ENCODE measurements around the gene CMA1. TPM values are rescaled to one million over a fixed set of nuclear protein-coding genes. Genes with fewer than 3 reads are reported as not detected.
"Not testable (repeated sequence)": the region's sequence is repeated elsewhere in the genome, so short reads cannot be mapped to it uniquely, and the experiment has no call there.

Gene CMA1
- 2.1 TPM for total RNA-seq
- not detected for polyA plus RNA-seq (ENCODE audit: insufficient read depth, low read depth, low replicate concordance)
- long read RNA-seq, donor 1 = 0 reads
- long read RNA-seq, donor 2 = 0 reads
- long read RNA-seq, donor 3 = 0 reads
- long read RNA-seq, donor 4 = 0 reads
- long read RNA-seq, donor 5 = 0 reads
- long read RNA-seq, donor 6 = 0 reads
- long read RNA-seq, donor 7 = 0 reads
- long read RNA-seq, donor 8 = 0 reads
- long read RNA-seq, donor 9 = 0 reads
- long read RNA-seq, donor 10 = 0 reads

GRCh38 chr14:24508155-24508840 lies at the start of gene CMA1:
Gene CMA1, minus strand, starts transcription at chr14:24508265. Its CDS starts 30 bp downstream, at chr14:24508235.
- Histone ChIP-seq H3K9ac (ENCODE audit: low read length in 3 of 3) (no peak within 1 kb of the TSS), H3K9me3 (ENCODE audit: control insufficient read depth in 2 of 3, insufficient read depth in 1 of 3, low read length in 3 of 3) (no peaks in the 10 kb centered on the region), H3K27me3 (ENCODE audit: control insufficient read depth, insufficient read depth, low read length) (no peaks in the 10 kb centered on the region), H3K36me3 (ENCODE audit: control insufficient read depth in 2 of 3, insufficient read depth in 3 of 3, low read length in 3 of 3) (no peaks in the 10 kb centered on the region), H3K27ac (ENCODE audit: low read depth in 2 of 2, low read length in 2 of 2) (no peak within 1 kb of the TSS), H3K4me3 (ENCODE audit: low read length in 3 of 3) (no peak within 1 kb of the TSS), H3K4me1 (ENCODE audit: control insufficient read depth in 2 of 3, insufficient read depth in 2 of 3, low read depth in 1 of 3, low read length in 3 of 3) (no peaks in the 10 kb centered on the region)
- intact Hi-C loops (cut with DNase I) = no loop called here
- DNase-seq = no peak
- no peak for FAIRE-seq
- TF ChIP-seq CTCF (IDR thresholded peaks at IDR 0.05; ENCODE audit: borderline replicate concordance, extremely low read depth, insufficient read depth) = no peak

GRCh38 chr14:24556756-24557155 lies 48.7 kb upstream of the CMA1 start:
- Histone ChIP-seq H3K9me3 (ENCODE audit: control insufficient read depth in 2 of 3, insufficient read depth in 1 of 3, low read length in 3 of 3) (no peaks in the 10 kb centered on the region), H3K4me1 (ENCODE audit: control insufficient read depth in 2 of 3, insufficient read depth in 2 of 3, low read depth in 1 of 3, low read length in 3 of 3) (no peaks in the 10 kb centered on the region), H3K9ac (ENCODE audit: low read length in 3 of 3) (no peak overlapping the region), H3K4me3 (ENCODE audit: low read length in 3 of 3) (no peak overlapping the region), H3K27ac (ENCODE audit: low read depth in 2 of 2, low read length in 2 of 2) (no peak overlapping the region), H3K36me3 (ENCODE audit: control insufficient read depth in 2 of 3, insufficient read depth in 3 of 3, low read length in 3 of 3) (no peaks in the 10 kb centered on the region), H3K27me3 (ENCODE audit: control insufficient read depth, insufficient read depth, low read length) (no peaks in the 10 kb centered on the region)
- FAIRE-seq (no peak), DNase-seq (no peak)
- intact Hi-C loops (cut with DNase I) = no loop called here
- TF ChIP-seq CTCF (IDR thresholded peaks at IDR 0.05; ENCODE audit: borderline replicate concordance, extremely low read depth, insufficient read depth) = no peak

GRCh38 chr14:24549064-24549463 lies 41.0 kb upstream of the CMA1 start:
- H3K9me3 ChIP-seq (ENCODE audit: control insufficient read depth in 2 of 3, insufficient read depth in 1 of 3, low read length in 3 of 3); H3K4me3 ChIP-seq (ENCODE audit: low read length in 3 of 3); FAIRE-seq; H3K27me3 ChIP-seq (ENCODE audit: control insufficient read depth, insufficient read depth, low read length); H3K36me3 ChIP-seq (ENCODE audit: control insufficient read depth in 2 of 3, insufficient read depth in 3 of 3, low read length in 3 of 3); DNase-seq; H3K4me1 ChIP-seq (ENCODE audit: control insufficient read depth in 2 of 3, insufficient read depth in 2 of 3, low read depth in 1 of 3, low read length in 3 of 3); H3K9ac ChIP-seq (ENCODE audit: low read length in 3 of 3); H3K27ac ChIP-seq (ENCODE audit: low read depth in 2 of 2, low read length in 2 of 2); intact Hi-C loops (cut with DNase I): not testable (repeated sequence)

GRCh38 chr14:24542346-24542936 lies 34.4 kb upstream of the CMA1 start:
- Histone ChIP-seq H3K4me1 (ENCODE audit: control insufficient read depth in 2 of 3, insufficient read depth in 2 of 3, low read depth in 1 of 3, low read length in 3 of 3) (no peaks in the 10 kb centered on the region), H3K9ac (ENCODE audit: low read length in 3 of 3) (no peak overlapping the region), H3K36me3 (ENCODE audit: control insufficient read depth in 2 of 3, insufficient read depth in 3 of 3, low read length in 3 of 3) (no peaks in the 10 kb centered on the region), H3K4me3 (ENCODE audit: low read length in 3 of 3) (no peak overlapping the region), H3K27me3 (ENCODE audit: control insufficient read depth, insufficient read depth, low read length) (no peaks in the 10 kb centered on the region), H3K9me3 (ENCODE audit: control insufficient read depth in 2 of 3, insufficient read depth in 1 of 3, low read length in 3 of 3) (peaks cover 0 to 10% (median 0%) of the 10 kb centered on the region in 3 donors), H3K27ac (ENCODE audit: low read depth in 2 of 2, low read length in 2 of 2) (no peak overlapping the region)
- FAIRE-seq (no peak), DNase-seq (no peak)
- TF ChIP-seq CTCF (IDR thresholded peaks at IDR 0.05; ENCODE audit: borderline replicate concordance, extremely low read depth, insufficient read depth) = no peak
- intact Hi-C loops (cut with DNase I) = no loop called here

Data from kidney (tissue), 22 donors.